ENCODE results near the gene ABCA8. TPM values are rescaled to one million over a fixed set of nuclear protein-coding genes. Genes with fewer than 3 reads are reported as not detected.
"Not testable (repeated sequence)": the region's sequence is repeated elsewhere in the genome, so short reads cannot be mapped to it uniquely, and the experiment has no call there.

The ABCA8 gene
- total RNA-seq, 1 experiment from 2014 or later = not detected

- DNase-seq (ENCODE audit: low read depth) = no peak
These were observed 130.5 kb downstream of the ABCA8 start for GRCh38 chr17:68824707-68825106.

GRCh38 chr17:68824185-68824584 is 131.0 kb downstream of the ABCA8 start:
- not testable (repeated sequence) for DNase-seq (ENCODE audit: low read depth)

GRCh38 chr17:68822719-68823289 is 132.4 kb downstream of the ABCA8 start:
- DNase-seq (ENCODE audit: low read depth) = no peak

GRCh38 chr17:68821860-68822696 is 133.1 kb downstream of the ABCA8 start:
- peak; percentile 95 for DNase-seq (ENCODE audit: low read depth)

GRCh38 chr17:68820825-68821481 is 134.2 kb downstream of the ABCA8 start:
- no peak for DNase-seq (ENCODE audit: low read depth)

GRCh38 chr17:68820476-68820824 is 134.7 kb downstream of the ABCA8 start:
- DNase-seq (ENCODE audit: low read depth) = no peak

- DNase-seq (ENCODE audit: low read depth) = peak; percentile 17
These were observed 135.7 kb downstream of the ABCA8 start for GRCh38 chr17:68819465-68819864.

Other genes starting within 250 kb of the ABCA8 start
- gene ABCA9, start 105.5 kb upstream of the ABCA8 start, total RNA-seq (2014; rRNA removed) = not detected in 2 replicates
- 0.17 and 0.38 TPM in 2 replicates for gene ABCA6, start 186.5 kb upstream of the ABCA8 start, total RNA-seq (2014; rRNA removed)